ENCODE data around the gene SMG6.

GRCh38 chr17:2084766-2085647 lies 218.6 kb downstream of the SMG6 start:
- TF ChIP-seq, protein P1, sequence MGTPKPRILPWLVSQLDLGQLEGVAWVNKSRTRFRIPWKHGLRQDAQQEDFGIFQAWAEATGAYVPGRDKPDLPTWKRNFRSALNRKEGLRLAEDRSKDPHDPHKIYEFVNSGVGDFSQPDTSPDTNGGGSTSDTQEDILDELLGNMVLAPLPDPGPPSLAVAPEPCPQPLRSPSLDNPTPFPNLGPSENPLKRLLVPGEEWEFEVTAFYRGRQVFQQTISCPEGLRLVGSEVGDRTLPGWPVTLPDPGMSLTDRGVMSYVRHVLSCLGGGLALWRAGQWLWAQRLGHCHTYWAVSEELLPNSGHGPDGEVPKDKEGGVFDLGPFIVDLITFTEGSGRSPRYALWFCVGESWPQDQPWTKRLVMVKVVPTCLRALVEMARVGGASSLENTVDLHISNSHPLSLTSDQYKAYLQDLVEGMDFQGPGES (IDR thresholded peaks at IDR 0.05; ENCODE audit: low read depth, low read length), result no peak
- TF ChIP-seq, protein P2, sequence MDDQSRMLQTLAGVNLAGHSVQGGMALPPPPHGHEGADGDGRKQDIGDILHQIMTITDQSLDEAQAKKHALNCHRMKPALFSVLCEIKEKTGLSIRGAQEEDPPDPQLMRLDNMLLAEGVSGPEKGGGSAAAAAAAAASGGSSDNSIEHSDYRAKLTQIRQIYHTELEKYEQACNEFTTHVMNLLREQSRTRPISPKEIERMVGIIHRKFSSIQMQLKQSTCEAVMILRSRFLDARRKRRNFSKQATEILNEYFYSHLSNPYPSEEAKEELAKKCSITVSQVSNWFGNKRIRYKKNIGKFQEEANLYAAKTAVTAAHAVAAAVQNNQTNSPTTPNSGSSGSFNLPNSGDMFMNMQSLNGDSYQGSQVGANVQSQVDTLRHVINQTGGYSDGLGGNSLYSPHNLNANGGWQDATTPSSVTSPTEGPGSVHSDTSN (IDR thresholded peaks at IDR 0.05), result no peak
- TF ChIP-seq EP300 (IDR thresholded peaks at IDR 0.05; ENCODE audit: borderline replicate concordance in 1 of 2, low read depth in 1 of 2, low read length in 1 of 2), result peak in 1 of 2 experiments; percentile 63; a peak in 2 of 4 replicates
- no peak for TF ChIP-seq RFX5 (IDR thresholded peaks at IDR 0.05; ENCODE audit: low read length)
- no peak for TF ChIP-seq ZBTB33 (IDR thresholded peaks at IDR 0.05; ENCODE audit: borderline replicate concordance, low read depth)
- TF ChIP-seq CHD2 (IDR thresholded peaks at IDR 0.05; ENCODE audit: low read length, partially characterized antibody), result no peak
- TF ChIP-seq USF1 (IDR thresholded peaks at IDR 0.05; ENCODE audit: borderline replicate concordance, low read depth), result no peak
- no peak for TF ChIP-seq CTCF (IDR thresholded peaks at IDR 0.05)
- no peak for TF ChIP-seq GABPA (IDR thresholded peaks at IDR 0.05; ENCODE audit: low read depth)
- TF ChIP-seq, protein P3, sequence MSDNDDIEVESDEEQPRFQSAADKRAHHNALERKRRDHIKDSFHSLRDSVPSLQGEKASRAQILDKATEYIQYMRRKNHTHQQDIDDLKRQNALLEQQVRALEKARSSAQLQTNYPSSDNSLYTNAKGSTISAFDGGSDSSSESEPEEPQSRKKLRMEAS (IDR thresholded peaks at IDR 0.05; ENCODE audit: low read depth), result no peak
- TF ChIP-seq RAD21 (IDR thresholded peaks at IDR 0.05; ENCODE audit: low read length), result no peak
- no peak for TF ChIP-seq EZH2phosphoT487 (IDR thresholded peaks at IDR 0.05; ENCODE audit: borderline replicate concordance, low read depth)
- TF ChIP-seq REST (IDR thresholded peaks at IDR 0.05; ENCODE audit: low read depth, low read length), result no peak
